Measurements from ENCODE around the gene RCL1.

Gene RCL1

GRCh38 chr9:4792572-4793458, at the start of gene RCL1:
Gene RCL1, plus strand, starts transcription at chr9:4792944. Its CDS starts 148 bp downstream, at chr9:4793092.
- in situ Hi-C loops (cut with MboI; ENCODE audit: low sequenced_read_pairs): no loop called here

- in situ Hi-C loops (cut with MboI; ENCODE audit: low sequenced_read_pairs): no loop called here
Measured at GRCh38 chr9:4743131-4743875, 49.4 kb upstream of the RCL1 start.

GRCh38 chr9:4746278-4747030, 46.3 kb upstream of the RCL1 start:
- in situ Hi-C loops (cut with MboI; ENCODE audit: low sequenced_read_pairs): no loop called here

GRCh38 chr9:4748612-4749011, 44.1 kb upstream of the RCL1 start:
- in situ Hi-C loops (cut with MboI; ENCODE audit: low sequenced_read_pairs): no loop called here

- in situ Hi-C loops (cut with MboI; ENCODE audit: low sequenced_read_pairs): loop anchor here (10.0 to 25.0 kb wide), 2 partner anchors 687 to 845 kb away; partner anchors contain the start of gene PLGRKT
Measured at GRCh38 chr9:4750023-4750673, 42.6 kb upstream of the RCL1 start.

- in situ Hi-C loops (cut with MboI; ENCODE audit: low sequenced_read_pairs): loop anchor here (10.0 to 25.0 kb wide), 2 partner anchors 683 to 840 kb away; partner anchors contain the start of gene PLGRKT
Measured at GRCh38 chr9:4754530-4754929, 38.2 kb upstream of the RCL1 start.

- in situ Hi-C loops (cut with MboI; ENCODE audit: low sequenced_read_pairs): loop anchor here (10.0 to 25.0 kb wide), 2 partner anchors 682 to 840 kb away; partner anchors contain the start of gene PLGRKT
Measured at GRCh38 chr9:4755026-4755609, 37.6 kb upstream of the RCL1 start.

- in situ Hi-C loops (cut with MboI; ENCODE audit: low sequenced_read_pairs): loop anchor here (10.0 to 25.0 kb wide), 2 partner anchors 681 to 838 kb away; partner anchors contain the start of gene PLGRKT
Measured at GRCh38 chr9:4756420-4756819, 36.3 kb upstream of the RCL1 start.

GRCh38 chr9:4760122-4760521, 32.6 kb upstream of the RCL1 start:
- in situ Hi-C loops (cut with MboI; ENCODE audit: low sequenced_read_pairs): loop anchor here (10.0 to 25.0 kb wide), 2 partner anchors 225 to 677 kb away; partner anchors contain the start of genes JAK2 and PLGRKT

- in situ Hi-C loops (cut with MboI; ENCODE audit: low sequenced_read_pairs): loop anchor here (10.0 to 25.0 kb wide), 2 partner anchors 223 to 675 kb away; partner anchors contain the start of genes JAK2 and PLGRKT
Measured at GRCh38 chr9:4762108-4762885, 30.4 kb upstream of the RCL1 start.

- in situ Hi-C loops (cut with MboI; ENCODE audit: low sequenced_read_pairs): loop anchor here (10.0 to 25.0 kb wide), 2 partner anchors 222 to 674 kb away; partner anchors contain the start of genes JAK2 and PLGRKT
Measured at GRCh38 chr9:4762886-4763541, 29.7 kb upstream of the RCL1 start.

- in situ Hi-C loops (cut with MboI; ENCODE audit: low sequenced_read_pairs): loop anchor here (10.0 to 25.0 kb wide), 2 partner anchors 221 to 673 kb away; partner anchors contain the start of genes JAK2 and PLGRKT
Measured at GRCh38 chr9:4764033-4764432, 28.7 kb upstream of the RCL1 start.

- in situ Hi-C loops (cut with MboI; ENCODE audit: low sequenced_read_pairs): loop anchor here (10.0 to 25.0 kb wide), 2 partner anchors 216 to 669 kb away; partner anchors contain the start of genes JAK2 and PLGRKT
Measured at GRCh38 chr9:4768681-4769080, 24.1 kb upstream of the RCL1 start.

- in situ Hi-C loops (cut with MboI; ENCODE audit: low sequenced_read_pairs): loop anchor here (10.0 to 25.0 kb wide), 2 partner anchors 215 to 668 kb away; partner anchors contain the start of genes JAK2 and PLGRKT
Measured at GRCh38 chr9:4769321-4770080, 23.2 kb upstream of the RCL1 start.

- in situ Hi-C loops (cut with MboI; ENCODE audit: low sequenced_read_pairs): loop anchor here (25.0 kb wide), 1 partner anchor 666 kb away; the partner anchor contains the start of gene PLGRKT
Measured at GRCh38 chr9:4771788-4772187, 21.0 kb upstream of the RCL1 start.

- in situ Hi-C loops (cut with MboI; ENCODE audit: low sequenced_read_pairs): loop anchor here (25.0 kb wide), 1 partner anchor 663 kb away; the partner anchor contains the start of gene PLGRKT
Measured at GRCh38 chr9:4774209-4774608, 18.5 kb upstream of the RCL1 start.

- in situ Hi-C loops (cut with MboI; ENCODE audit: low sequenced_read_pairs): loop anchor here (25.0 kb wide), 1 partner anchor 662 kb away; the partner anchor contains the start of gene PLGRKT
Measured at GRCh38 chr9:4774958-4775357, 17.8 kb upstream of the RCL1 start.

Data from HL-60/S4 treated with retinoic acid at 250 ng/mL for 4 days and 3 days (cell line).